Neural cell (in vitro differentiated cells): ENCODE measurements around the gene CYP4F22. TPM values are rescaled to one million over a fixed set of nuclear protein-coding genes. Genes with fewer than 3 reads are reported as not detected.

Experiments
- H2AFZ ChIP-seq: fragments of 200-600, 300-800 bp; sonication (generic), shearing (Covaris generic); 2 replicates; pipeline ENCODE4 v1.6.0; 2014; ENCODE audit warnings: low read depth, mild to moderate bottlenecking, antibody characterized with exemption, low read length, moderate library complexity
- H3F3A ChIP-seq: fragments of 200-600 bp; shearing (Covaris generic); 2 replicates; pipeline ENCODE4 v1.6.1; 2016; ENCODE audit warnings: mild to moderate bottlenecking, moderate library complexity, mixed read lengths, antibody characterized with exemption, low read length; ENCODE audit not compliant: insufficient read depth, poor library complexity, severe bottlenecking
- H3K27ac ChIP-seq: fragments of 200-600, 300-800 bp; sonication (generic), shearing (Covaris generic); 2 replicates; pipeline ENCODE4 v1.5.1; 2014; ENCODE audit warnings: mild to moderate bottlenecking, low read length, moderate library complexity
- H3K27me3 ChIP-seq: fragments of 300-800, 200-600 bp; sonication (generic), shearing (Covaris generic); 2 replicates; pipeline ENCODE4 v1.6.0; 2014; ENCODE audit warnings: mild to moderate bottlenecking, low read depth, low read length, moderate library complexity; ENCODE audit not compliant: insufficient read depth
- H3K36me3 ChIP-seq: fragments of 300-800, 200-600 bp; sonication (generic), shearing (Covaris generic); 2 replicates; pipeline ENCODE4 v1.5.1; 2014; ENCODE audit warnings: mild to moderate bottlenecking, antibody characterized with exemption, low read length, moderate library complexity; ENCODE audit not compliant: insufficient read depth
- H3K4me2 ChIP-seq: fragments of 300-800, 200-600 bp; sonication (generic), shearing (Covaris generic); 2 replicates; pipeline ENCODE4 v1.6.0; 2014; ENCODE audit warnings: mild to moderate bottlenecking, low read length
- H3K4me3 ChIP-seq: fragments of 300-800, 200-600 bp; sonication (generic), shearing (Covaris generic); 2 replicates; pipeline ENCODE4 v1.5.1; 2014; ENCODE audit warnings: mild to moderate bottlenecking, low read length, moderate library complexity
- H3K79me2 ChIP-seq: fragments of 200-600 bp; shearing (Covaris generic); replicated peaks from 2 replicates; pipeline ENCODE4 v1.6.0; 2014; ENCODE audit warnings: mild to moderate bottlenecking, low read length, moderate library complexity; ENCODE audit not compliant: insufficient read depth
- H3K9ac ChIP-seq: fragments of 300-800, 200-600 bp; sonication (generic), shearing (Covaris generic); 2 replicates; pipeline ENCODE4 v1.6.1; 2016; ENCODE audit warnings: mild to moderate bottlenecking, low read length, mixed read lengths
- H3K9me2 ChIP-seq: fragments of 200-600 bp; shearing (Covaris generic); 2 replicates; pipeline ENCODE4 v1.6.1; 2016; ENCODE audit warnings: mild to moderate bottlenecking, low read length, mixed read lengths; ENCODE audit not compliant: insufficient read depth
- H3K9me3 ChIP-seq: fragments of 200-600, 300-800 bp; sonication (generic), shearing (Covaris generic); 2 replicates; pipeline ENCODE4 v1.6.1; 2016; ENCODE audit warnings: mild to moderate bottlenecking, mixed run types, low read length, moderate library complexity, mixed read lengths
- H4K20me1 ChIP-seq: fragments of 200-600 bp; shearing (Covaris generic); 2 replicates; pipeline ENCODE4 v1.6.1; 2016; ENCODE audit warnings: mild to moderate bottlenecking, mixed run types; ENCODE audit not compliant: insufficient read depth
- EP300 ChIP-seq: fragments of 450-650 bp; conservative IDR thresholded peaks from 2 replicates; pipeline ENCODE4 v1.6.1; 2014; ENCODE audit warnings: antibody characterized with exemption, mild to moderate bottlenecking, moderate library complexity; ENCODE audit not compliant: poor library complexity, severe bottlenecking
- EZH2 ChIP-seq: fragments of 200-600, 300-800 bp; shearing (Covaris generic), sonication (generic); IDR thresholded peaks from 2 replicates; pipeline ENCODE4 v1.6.1; 2014; ENCODE audit warnings: antibody characterized with exemption, low read length, borderline replicate concordance, mild to moderate bottlenecking; ENCODE audit not compliant: insufficient read depth, poor library complexity, severe bottlenecking
- MXI1 ChIP-seq: fragments of 450-650 bp; conservative IDR thresholded peaks from 2 replicates; pipeline ENCODE4 v1.6.1; 2014; ENCODE audit warnings: antibody characterized with exemption, mild to moderate bottlenecking; ENCODE audit not compliant: poor library complexity, severe bottlenecking
- POLR2AphosphoS5 ChIP-seq: IDR thresholded peaks from 2 replicates; pipeline ENCODE4 v1.6.1; 2012
- RAD21 ChIP-seq: fragments of 450-650 bp; conservative IDR thresholded peaks from 2 replicates; pipeline ENCODE4 v1.6.1; 2014; ENCODE audit warnings: antibody characterized with exemption, mild to moderate bottlenecking, moderate library complexity
- SMC3 ChIP-seq: fragments of 450-650 bp; conservative IDR thresholded peaks from 2 replicates; pipeline ENCODE4 v1.6.1; 2014; ENCODE audit warnings: antibody characterized with exemption, mild to moderate bottlenecking, moderate library complexity; ENCODE audit not compliant: poor library complexity
- TAF1 ChIP-seq: IDR thresholded peaks from 2 replicates; pipeline ENCODE4 v1.6.1; 2012; ENCODE audit warnings: low read depth
- polyA plus RNA-seq: library from polyadenylated mRNA; depleted of rRNA; stranded (reverse); fragments of >200 nt; gene quantifications from 2 replicates; pipeline ENCODE4 v1.2.3, GENCODE V29; 2014
- TF ChIP-seq, protein P1 (sequence below): IDR thresholded peaks from 2 replicates; pipeline ENCODE4 v1.6.1; 2012; ENCODE audit warnings: borderline replicate concordance
- TF ChIP-seq, protein P2 (sequence below): fragments of 450-650 bp; IDR thresholded peaks from 2 replicates; pipeline ENCODE4 v1.5.1; 2014; ENCODE audit warnings: antibody characterized with exemption, mild to moderate bottlenecking, moderate library complexity; ENCODE audit not compliant: poor library complexity, severe bottlenecking

The CYP4F22 gene
- polyA plus RNA-seq, 1 donor from 2014 or later = not detected

DNA sequence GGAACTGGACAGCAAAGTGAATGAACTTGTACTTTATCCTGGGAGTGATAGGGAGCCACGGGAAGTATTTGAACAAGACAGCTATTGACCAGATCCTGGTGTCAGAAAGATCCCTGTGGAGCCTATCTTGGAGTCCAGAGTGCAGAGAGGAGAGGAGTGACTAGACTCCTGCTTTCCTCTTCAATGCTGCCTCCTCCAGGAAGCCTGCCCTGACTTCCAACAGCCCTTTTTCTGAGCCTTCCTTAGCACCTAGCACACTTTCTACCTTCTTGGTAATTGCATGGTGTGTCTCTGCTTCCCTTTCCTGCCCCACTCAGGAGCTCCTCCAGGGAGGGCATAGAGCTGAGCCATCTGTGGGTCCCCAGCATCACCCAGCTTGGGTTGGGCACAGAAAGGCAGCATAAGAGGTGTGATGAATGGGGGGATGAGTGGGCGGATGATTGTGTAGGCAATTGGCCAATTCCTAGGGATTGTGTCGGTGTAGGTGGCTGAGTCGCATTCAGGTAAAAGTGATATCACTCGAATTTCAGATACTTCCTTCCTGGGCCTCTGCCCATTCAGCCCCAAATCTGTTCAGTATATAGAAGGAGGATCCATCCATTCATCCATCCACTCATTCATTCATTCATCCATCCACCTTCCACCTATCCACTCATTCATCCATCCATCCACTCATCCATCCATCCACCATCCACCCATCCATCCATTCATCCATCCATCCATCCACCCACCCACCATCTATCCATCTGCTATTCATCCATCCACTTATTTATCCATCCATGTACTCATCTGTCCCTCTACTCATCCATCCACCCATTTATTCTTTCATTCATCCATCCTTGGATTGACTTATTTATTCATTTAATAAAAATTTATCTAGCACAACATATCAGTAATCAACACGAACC is 26.9 kb downstream of the CYP4F22 start:
- Histone ChIP-seq H3K9me2 (no peaks in the 10 kb centered on the region), H3F3A (no peaks in the 10 kb centered on the region), H3K4me2 (no peak overlapping the region), H3K9me3 (peaks cover 6% of the 10 kb centered on the region), H3K79me2 (no peaks in the 10 kb centered on the region), H3K9ac (no peak overlapping the region), H4K20me1 (no peaks in the 10 kb centered on the region), H3K27ac (no peak overlapping the region), H3K36me3 (no peaks in the 10 kb centered on the region), H3K4me3 (no peak overlapping the region), H2AFZ (no peak overlapping the region), H3K27me3 (no peaks in the 10 kb centered on the region)
- no peak for TF ChIP-seq MXI1
- no peak for TF ChIP-seq RAD21
- TF ChIP-seq SMC3 = no peak
- TF ChIP-seq EZH2 = no peak
- TF ChIP-seq EP300 = no peak
- TF ChIP-seq, protein P1, sequence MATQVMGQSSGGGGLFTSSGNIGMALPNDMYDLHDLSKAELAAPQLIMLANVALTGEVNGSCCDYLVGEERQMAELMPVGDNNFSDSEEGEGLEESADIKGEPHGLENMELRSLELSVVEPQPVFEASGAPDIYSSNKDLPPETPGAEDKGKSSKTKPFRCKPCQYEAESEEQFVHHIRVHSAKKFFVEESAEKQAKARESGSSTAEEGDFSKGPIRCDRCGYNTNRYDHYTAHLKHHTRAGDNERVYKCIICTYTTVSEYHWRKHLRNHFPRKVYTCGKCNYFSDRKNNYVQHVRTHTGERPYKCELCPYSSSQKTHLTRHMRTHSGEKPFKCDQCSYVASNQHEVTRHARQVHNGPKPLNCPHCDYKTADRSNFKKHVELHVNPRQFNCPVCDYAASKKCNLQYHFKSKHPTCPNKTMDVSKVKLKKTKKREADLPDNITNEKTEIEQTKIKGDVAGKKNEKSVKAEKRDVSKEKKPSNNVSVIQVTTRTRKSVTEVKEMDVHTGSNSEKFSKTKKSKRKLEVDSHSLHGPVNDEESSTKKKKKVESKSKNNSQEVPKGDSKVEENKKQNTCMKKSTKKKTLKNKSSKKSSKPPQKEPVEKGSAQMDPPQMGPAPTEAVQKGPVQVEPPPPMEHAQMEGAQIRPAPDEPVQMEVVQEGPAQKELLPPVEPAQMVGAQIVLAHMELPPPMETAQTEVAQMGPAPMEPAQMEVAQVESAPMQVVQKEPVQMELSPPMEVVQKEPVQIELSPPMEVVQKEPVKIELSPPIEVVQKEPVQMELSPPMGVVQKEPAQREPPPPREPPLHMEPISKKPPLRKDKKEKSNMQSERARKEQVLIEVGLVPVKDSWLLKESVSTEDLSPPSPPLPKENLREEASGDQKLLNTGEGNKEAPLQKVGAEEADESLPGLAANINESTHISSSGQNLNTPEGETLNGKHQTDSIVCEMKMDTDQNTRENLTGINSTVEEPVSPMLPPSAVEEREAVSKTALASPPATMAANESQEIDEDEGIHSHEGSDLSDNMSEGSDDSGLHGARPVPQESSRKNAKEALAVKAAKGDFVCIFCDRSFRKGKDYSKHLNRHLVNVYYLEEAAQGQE = no peak
- TF ChIP-seq POLR2AphosphoS5 = no peak
- no peak for TF ChIP-seq TAF1
- TF ChIP-seq, protein P2, sequence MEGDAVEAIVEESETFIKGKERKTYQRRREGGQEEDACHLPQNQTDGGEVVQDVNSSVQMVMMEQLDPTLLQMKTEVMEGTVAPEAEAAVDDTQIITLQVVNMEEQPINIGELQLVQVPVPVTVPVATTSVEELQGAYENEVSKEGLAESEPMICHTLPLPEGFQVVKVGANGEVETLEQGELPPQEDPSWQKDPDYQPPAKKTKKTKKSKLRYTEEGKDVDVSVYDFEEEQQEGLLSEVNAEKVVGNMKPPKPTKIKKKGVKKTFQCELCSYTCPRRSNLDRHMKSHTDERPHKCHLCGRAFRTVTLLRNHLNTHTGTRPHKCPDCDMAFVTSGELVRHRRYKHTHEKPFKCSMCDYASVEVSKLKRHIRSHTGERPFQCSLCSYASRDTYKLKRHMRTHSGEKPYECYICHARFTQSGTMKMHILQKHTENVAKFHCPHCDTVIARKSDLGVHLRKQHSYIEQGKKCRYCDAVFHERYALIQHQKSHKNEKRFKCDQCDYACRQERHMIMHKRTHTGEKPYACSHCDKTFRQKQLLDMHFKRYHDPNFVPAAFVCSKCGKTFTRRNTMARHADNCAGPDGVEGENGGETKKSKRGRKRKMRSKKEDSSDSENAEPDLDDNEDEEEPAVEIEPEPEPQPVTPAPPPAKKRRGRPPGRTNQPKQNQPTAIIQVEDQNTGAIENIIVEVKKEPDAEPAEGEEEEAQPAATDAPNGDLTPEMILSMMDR = no peak

DNA sequence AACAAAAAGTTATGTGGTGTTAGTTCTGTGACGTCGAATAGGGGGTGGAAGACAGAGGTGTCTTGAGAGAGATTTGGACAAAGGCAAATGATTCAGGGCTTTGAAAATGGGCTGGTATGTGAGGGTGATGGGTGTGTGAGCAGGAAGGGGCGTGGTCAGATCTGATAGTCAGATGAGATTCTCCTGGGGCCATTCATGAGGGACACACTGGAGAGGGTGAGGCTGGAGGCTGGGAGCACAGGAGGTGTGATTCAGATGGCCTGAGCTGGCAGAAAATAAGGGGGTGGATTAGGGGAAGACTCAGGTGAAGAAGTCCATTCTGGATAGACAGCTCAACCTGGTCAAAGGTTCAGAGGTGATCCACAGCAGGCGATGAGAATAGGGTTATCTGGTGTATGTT is 28.0 kb downstream of the CYP4F22 start:
- no peak overlapping the region for H3K4me3 ChIP-seq
- H3K27me3 ChIP-seq = no peaks in the 10 kb centered on the region
- H4K20me1 ChIP-seq = no peaks in the 10 kb centered on the region
- no peak overlapping the region for H3K9ac ChIP-seq
- H3K4me2 ChIP-seq = no peak overlapping the region
- H3K36me3 ChIP-seq = no peaks in the 10 kb centered on the region
- H3K9me2 ChIP-seq = no peaks in the 10 kb centered on the region
- H3K9me3 ChIP-seq = peaks cover 6% of the 10 kb centered on the region
- H3K79me2 ChIP-seq = no peaks in the 10 kb centered on the region
- no peak for TF ChIP-seq EP300
- H3K27ac ChIP-seq = no peak overlapping the region
- no peak overlapping the region for H2AFZ ChIP-seq
- H3F3A ChIP-seq = no peaks in the 10 kb centered on the region
